ENCODE measurements around the gene DUSP2. TPM values are rescaled to one million over a fixed set of nuclear protein-coding genes. Genes with fewer than 3 reads are reported as not detected.

DUSP2 gene
- total RNA-seq, 6 experiments from 2014 or later: 10.1 to 17.9 (median 11.5) TPM

- peaks cover 55% of the 10 kb centered on the region for H3K4me1 Mint-ChIP-seq (ENCODE audit: low read depth)
- H3K36me3 Mint-ChIP-seq (ENCODE audit: low read depth): peaks cover 8% of the 10 kb centered on the region; the same call in 1 of the 2 replicates
- peak; percentile 30; the same call in 1 of the 2 replicates for TF ChIP-seq CTCF (IDR thresholded peaks at IDR 0.05)
- DNase-seq: no peak
- no peaks in the 10 kb centered on the region; the same call in none of the 2 replicates for H3K27me3 Mint-ChIP-seq (ENCODE audit: insufficient read depth)
- H3K9me3 Mint-ChIP-seq: no peaks in the 10 kb centered on the region
- H3K4me3 Mint-ChIP-seq: no peak overlapping the region; the same call in 1 of the 2 replicates
- peak overlapping the region; percentile 79 for H3K27ac Mint-ChIP-seq
These were observed 2.5 kb upstream of the DUSP2 start for GRCh38 chr2:96147593-96148201.

- Mint-ChIP-seq H3K9me3 (no peaks in the 10 kb centered on the region), H3K27me3 (ENCODE audit: insufficient read depth) (no peaks in the 10 kb centered on the region; the same call in none of the 2 replicates), H3K27ac (peak overlapping the region; percentile 79), H3K36me3 (ENCODE audit: low read depth) (peaks cover 8% of the 10 kb centered on the region; the same call in 1 of the 2 replicates), H3K4me3 (peak overlapping the region; percentile 50; the same call in 1 of the 2 replicates), H3K4me1 (ENCODE audit: low read depth) (peaks cover 55% of the 10 kb centered on the region)
- no peak for TF ChIP-seq CTCF (IDR thresholded peaks at IDR 0.05)
- DNase-seq: peak; percentile 70
These were observed 1.8 kb upstream of the DUSP2 start for GRCh38 chr2:96146881-96147592.

GRCh38 chr2:96146153-96146880, 1.1 kb upstream of the DUSP2 start:
- no peak for DNase-seq
- Mint-ChIP-seq H3K4me1 (ENCODE audit: low read depth) (peaks cover 55% of the 10 kb centered on the region), H3K4me3 (peak overlapping the region; percentile 50), H3K27me3 (ENCODE audit: insufficient read depth) (no peaks in the 10 kb centered on the region; the same call in 1 of the 2 replicates), H3K9me3 (no peaks in the 10 kb centered on the region), H3K27ac (peak overlapping the region; percentile 79), H3K36me3 (ENCODE audit: low read depth) (peaks cover 8% of the 10 kb centered on the region; the same call in 1 of the 2 replicates)
- TF ChIP-seq CTCF (IDR thresholded peaks at IDR 0.05): no peak

- no peaks in the 10 kb centered on the region; the same call in 1 of the 2 replicates for H3K27me3 Mint-ChIP-seq (ENCODE audit: insufficient read depth)
These were observed 560 bp upstream of the DUSP2 start for GRCh38 chr2:96145848-96146152.

More at GRCh38 chr2:96145848-96146152, 560 bp upstream of the DUSP2 start:
- no peak for DNase-seq
- TF ChIP-seq CTCF (IDR thresholded peaks at IDR 0.05): no peak
- H3K27ac Mint-ChIP-seq: no peak overlapping the region
- no peaks in the 10 kb centered on the region for H3K9me3 Mint-ChIP-seq
- peak overlapping the region; percentile 32 for H3K4me3 Mint-ChIP-seq
- H3K4me1 Mint-ChIP-seq (ENCODE audit: low read depth): peaks cover 55% of the 10 kb centered on the region
- peaks cover 8% of the 10 kb centered on the region; the same call in 1 of the 2 replicates for H3K36me3 Mint-ChIP-seq (ENCODE audit: low read depth)
